GM21515 (cell line): Measurements from ENCODE around the gene SMAP2.
"Not testable (repeated sequence)": the region's sequence is repeated elsewhere in the genome, so short reads cannot be mapped to it uniquely, and the experiment has no call there.

Experiments used
- ATAC-seq: cut with Tn5 transposase; IDR thresholded peaks from one replicate; pipeline ENCODE4 v1.9.1; 2021; ENCODE audit not compliant: unreplicated experiment

The SMAP2 gene

DNA sequence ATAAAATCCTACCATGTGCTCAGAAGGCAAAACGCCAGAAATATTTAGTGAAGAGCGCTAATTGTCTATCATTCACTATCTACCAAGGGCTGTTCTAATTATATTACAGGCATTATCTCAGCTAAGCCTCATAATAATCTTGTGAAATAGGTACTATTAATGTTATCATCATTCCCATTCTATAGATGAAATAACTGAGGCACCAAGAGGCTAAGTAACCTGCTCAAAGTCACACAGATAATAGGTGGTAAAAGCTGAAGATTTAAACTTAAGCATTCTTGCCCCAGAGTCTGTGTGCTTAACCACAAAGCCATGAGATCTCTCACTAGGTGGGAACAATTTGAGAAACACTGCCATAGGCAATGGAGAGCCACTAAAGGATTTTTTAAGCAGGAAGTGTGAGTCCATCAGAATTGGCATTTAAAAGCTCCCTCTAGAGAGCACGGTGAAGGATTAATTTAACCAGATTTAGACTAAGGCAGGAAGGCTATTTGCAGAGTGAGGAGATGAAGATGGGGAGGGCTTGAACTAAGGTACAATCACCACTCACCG, 1.7 kb upstream of the SMAP2 start:
- no peak for ATAC-seq

DNA sequence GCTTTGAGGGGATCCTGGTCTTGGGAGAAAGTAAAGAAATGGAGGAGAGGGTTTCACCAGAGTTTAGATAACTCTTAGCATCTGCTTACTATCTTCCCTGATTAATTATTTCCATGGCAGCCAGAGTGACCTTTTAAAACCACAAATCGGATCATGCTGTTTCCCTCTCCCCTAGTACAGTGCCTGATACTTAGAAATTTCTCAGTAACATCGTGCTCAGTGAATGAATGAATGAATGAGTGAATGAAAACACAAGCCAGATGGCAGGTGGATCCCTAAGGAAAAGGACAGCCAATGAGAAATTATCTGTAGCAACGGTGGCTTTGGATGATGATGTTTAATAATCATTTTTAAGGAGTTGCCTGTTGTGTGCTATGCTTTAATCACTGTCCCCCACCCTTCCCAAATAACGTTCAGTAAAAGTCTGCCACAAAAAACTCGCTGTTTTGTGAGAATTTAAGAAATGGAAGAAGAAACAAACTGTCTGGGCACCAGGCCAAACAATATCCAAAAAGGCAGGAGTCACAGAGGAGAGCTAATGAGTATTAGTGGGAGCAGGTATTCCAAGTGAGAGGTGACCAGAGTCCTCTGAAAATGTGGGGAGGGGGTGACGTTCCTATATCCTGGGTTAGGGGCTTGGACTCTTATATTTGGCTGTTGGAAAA, 737 bp upstream of the SMAP2 start:
- ATAC-seq = no peak

DNA sequence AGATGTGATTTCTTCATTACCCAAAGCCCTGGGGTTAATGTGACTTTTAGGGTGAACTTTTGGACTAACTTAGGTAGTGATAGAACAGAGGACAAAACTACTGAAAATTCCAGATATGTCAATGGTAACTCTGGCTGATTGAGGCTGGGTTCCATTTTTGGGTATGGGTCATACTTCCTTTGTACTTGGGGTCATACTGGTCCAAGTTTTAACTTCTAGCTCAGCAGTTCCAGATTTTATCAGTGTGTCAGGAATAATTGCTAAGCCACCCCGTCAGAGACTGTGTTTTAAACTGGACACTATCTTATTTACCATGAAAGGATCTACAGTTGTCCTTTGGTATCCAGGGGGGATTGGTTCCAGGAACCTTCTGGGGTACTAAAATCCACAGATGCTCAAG, 4.0 kb downstream of the SMAP2 start:
- no peak for ATAC-seq

DNA sequence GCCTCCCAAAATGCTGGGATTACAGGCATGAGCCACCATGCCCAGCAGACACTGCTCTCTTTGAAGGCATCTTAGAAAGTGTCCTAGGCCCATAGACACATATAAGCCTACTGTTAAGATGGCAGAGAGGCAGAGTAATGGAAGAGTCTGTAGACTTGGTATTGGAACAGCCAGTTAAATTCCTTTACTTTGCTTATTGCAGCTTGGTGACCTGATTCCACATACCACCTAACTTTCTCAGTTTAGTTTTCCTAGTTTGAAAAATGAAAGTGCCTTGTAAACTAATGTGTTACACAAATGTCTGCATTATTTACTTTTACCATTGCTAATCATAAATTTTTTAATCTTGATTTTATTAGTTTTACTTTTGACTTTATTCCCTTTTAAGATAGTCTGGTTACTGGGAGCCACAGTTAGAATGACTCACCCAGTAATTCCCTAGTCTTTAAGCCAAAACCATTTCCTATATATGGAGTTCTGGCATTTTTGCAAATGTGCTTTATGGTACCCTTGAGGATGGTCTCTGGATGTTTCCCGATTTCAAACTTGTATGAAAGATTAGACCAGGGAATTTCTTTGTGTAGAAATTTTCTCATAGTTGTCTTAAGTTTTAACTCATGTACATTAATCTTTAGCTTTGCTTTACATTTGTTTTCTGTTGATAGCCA, 6.4 kb downstream of the SMAP2 start:
- ATAC-seq = no peak

DNA sequence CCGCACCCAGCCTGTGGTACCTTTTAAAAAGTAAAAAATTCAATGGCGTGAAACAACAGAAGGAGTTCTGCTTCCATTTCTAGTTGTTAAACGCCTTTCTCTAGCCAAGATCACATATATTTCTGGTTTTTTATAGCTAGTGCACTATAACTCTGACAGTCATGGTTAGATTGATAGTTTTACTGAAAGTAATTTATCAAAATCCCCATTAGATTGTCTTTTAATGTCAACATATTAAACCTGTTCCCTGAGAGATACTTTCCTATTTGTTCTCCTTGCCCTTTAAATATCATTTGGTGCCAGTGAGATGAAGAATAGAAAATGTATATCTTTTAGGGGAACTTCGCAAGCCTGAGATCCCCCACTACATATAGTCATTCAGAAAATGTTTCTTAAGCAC, 7.3 kb downstream of the SMAP2 start:
- no peak for ATAC-seq

DNA sequence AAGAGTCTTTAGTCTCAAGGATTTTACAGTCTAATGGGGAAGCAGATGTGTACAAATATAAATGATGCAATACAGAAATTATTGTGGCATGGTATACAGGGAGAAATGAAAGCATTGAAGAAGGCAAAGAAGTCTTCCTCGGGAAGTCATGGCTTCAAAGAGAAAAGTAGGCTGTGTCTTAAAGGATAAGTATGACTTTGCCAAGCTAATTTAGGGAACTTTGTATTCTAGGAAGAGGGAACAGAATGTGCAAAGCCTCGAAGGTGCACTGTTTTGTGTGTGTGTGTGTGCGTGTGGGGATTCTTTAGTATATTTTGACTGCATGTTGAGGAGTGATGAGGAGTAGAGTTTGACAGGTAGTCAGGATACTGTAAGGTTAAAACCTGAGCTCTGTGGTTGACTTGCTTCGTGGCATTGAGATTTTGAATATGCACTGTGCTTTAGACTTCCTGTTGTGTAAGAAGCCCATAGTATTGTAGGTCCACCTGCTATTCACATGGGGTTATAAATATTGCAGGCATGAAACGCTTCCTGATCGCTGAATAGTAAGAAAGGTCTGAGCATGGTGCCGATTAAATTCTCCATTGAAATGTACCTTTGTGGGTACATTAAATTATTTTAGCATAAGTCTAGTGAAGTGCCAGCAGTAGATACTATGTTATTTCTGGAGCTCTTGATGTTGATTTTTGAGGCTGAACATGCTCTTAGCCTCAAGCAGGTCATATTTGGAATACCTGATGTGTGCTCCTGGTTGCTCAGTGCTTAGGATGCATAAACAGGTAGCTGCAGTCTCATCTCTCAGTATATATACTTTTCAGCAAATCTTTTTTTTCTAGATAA, 8.0 kb downstream of the SMAP2 start:
- peak; percentile 28 for ATAC-seq

DNA sequence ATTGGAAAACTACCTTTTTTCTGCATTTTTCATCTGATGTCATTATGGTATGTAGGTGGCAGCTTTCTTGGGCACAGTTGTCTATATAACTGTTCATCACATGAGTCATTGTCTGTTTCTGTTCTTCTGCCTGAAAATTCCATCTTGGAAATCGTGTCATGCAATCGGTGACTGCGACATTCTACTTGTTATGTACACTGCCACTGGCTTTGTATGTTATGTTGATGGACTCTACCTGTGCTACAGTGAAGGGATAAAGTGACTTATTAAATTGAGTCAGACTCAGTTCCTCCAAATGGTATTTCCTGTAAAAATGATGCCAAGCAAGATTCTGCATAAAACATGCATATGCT, 8.6 kb downstream of the SMAP2 start:
- no peak for ATAC-seq

DNA sequence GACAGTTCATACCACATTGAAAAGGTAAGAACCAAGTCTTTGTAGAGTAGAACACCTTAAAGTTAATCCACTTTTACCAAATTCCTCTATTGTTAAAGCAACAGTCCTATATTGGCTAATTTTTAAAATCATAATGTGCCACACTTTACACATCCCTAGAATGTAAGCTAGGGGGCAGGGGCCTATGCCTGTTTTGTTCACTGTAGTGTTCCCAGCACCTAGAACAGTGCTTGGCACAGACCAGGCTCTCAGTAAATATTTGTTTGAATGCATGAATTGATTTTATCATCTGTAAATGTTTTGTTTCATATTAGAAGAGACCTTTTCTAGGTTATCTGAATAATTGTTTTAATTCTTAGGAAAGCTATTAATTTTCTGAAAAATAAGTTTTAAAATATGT, 9.1 kb downstream of the SMAP2 start:
- ATAC-seq = no peak

DNA sequence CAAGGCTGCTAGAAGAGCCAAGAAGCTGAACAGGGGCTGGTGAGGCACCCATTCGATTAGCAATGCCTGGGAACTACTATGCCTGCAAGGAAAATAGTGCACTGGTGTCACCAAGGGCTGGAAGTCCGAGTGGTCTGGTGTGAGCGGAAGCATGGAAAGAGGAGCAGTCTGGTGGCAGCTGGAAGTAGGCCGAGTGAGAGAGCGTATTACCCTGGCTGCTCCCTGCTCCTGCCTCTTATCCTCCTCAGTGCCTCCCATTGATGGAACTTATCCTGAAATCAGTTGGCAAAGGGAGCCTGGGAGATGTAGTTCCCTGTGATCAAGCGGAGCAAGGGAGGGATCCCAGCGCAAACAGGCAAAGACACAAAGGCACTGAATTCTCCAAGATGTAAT, 9.6 kb downstream of the SMAP2 start:
- no peak for ATAC-seq

DNA sequence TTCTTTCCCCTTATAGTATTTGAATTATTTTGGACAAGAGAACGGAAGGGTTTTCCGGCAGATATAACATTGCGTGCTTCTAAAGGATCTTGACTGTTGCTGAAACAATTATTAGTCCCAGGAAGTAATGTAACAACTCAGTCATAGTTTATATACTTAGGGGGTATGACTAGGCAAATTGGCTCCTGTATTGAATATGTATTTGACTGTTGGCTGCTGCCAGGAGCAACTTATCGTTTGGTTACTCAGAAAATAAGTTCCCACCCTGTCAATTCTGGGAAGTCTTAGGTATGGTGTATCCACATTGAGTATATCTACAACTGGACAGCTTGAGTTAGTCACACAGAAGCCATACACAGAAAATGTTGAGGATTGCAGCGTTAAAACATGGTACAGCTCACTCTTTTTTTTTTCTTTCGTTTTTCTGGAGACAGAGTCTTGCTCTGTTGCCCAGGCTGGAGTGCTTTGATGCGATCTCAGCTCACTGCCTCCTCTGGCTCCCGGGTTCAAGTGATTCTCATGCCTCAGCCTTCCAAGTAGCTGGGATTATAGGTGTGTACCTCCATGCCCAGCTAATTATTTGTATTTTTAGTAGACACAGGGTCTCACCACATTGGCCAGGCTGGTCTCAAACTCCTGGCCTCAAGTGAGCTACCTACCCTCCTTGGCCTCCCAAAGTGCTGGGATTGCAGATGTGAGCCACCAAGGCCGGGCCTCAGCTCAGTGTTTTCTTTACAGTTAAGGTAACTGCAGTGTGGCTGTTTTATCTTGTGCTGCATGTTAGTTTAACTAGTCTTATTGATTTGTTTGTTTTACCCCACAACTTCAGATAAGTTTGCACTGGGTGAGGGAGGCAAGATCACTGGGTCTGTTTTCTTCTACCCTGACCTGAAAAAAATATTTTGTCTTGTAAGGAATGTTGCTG, 10.2 kb downstream of the SMAP2 start:
- ATAC-seq = no peak

DNA sequence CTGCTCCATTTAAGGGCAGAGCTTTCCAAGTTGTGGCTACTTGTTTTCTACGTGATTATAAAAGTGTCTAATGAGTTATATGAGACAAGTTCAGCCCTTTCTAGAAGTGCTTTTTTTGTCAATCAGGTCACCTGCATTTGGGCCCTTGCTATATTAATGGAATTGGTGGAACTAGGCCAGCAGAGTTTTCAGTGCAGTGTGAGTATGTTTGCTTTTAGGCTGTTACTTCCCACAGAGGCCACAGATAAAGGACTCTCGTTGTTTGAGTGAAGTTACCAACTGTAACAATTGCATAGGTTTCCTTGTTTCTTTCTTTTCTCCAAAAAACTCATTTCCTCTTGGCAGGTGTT, 10.9 kb downstream of the SMAP2 start:
- no peak for ATAC-seq

DNA sequence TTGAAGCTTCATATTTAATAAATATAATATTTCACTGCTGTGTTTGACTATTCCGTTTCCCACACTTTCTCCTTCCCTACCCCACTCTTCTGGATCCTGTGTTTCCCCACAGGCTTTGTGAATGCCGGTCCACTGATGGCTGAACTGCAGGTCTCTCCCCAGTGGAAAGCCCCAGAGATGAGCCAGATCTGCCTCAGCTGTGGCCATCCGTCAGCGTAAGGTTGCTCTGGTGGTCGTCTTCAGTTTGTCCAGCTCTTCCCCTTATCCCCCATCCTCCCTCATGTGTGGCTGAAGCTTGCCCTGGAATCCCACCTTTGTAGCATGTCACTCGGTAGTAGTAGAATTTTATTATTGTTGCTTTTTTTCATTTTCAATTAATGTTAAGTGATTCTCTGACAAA, 11.4 kb downstream of the SMAP2 start:
- no peak for ATAC-seq

DNA sequence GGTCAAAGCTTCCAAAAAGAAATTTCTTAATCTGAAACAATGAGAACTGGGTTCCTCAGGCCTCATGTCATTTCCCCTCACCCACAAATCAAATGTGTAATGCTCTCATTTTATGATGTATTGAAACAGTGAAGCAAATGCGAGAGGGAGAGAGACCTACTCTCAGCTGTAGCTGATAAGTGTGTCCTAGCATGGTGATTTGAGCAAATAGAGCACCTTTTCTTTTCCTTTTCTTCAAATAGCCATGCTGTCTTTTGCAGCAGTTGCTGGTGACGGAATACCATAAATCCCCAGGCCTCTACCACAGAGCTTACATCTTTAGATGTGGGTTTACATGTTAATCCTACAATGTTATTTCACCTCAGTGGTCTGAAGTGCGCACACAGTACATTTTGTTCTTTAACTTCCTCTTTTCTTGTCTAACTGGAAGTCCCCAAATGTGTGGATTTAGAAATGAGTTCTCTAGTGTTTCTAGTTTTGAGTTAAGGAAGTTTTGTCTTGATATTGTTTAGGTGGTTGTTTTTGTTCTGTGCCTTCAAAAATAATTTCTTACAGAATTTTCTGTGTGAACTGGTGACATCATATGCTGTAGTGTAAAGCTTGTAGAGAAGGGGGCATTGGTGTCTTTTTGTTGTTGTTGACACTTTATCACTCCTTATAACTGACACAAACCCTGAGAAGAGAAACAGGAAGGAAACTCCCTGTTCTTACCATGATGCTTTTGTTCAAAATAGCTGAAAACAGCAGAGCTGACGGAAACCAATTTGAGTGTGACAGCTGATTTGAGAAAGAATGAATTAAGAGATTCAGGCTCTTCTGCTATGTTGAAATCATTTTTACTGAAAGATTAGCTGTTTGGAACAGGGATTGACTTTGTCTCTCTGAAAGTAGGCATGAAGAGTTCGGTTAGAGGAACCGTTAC, 12.2 kb downstream of the SMAP2 start:
- peak; percentile 51 for ATAC-seq

DNA sequence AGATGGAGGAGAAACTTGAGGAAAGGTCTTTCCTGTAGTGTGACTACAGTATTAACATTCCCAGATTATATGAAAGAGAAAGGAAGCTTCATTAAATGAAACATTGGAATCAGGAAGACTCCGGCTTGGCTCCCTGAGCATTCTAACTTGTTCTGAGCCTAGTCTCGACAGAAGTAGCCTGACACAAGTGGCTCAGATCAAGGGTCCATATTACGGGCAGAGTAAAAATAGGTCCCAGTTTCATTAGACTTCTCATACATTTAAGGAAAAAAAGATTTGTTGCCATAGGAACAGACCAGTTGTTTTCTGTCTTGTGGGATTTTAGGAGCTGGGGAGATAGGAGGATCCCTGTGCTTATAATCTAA, 12.8 kb downstream of the SMAP2 start:
- ATAC-seq = no peak

DNA sequence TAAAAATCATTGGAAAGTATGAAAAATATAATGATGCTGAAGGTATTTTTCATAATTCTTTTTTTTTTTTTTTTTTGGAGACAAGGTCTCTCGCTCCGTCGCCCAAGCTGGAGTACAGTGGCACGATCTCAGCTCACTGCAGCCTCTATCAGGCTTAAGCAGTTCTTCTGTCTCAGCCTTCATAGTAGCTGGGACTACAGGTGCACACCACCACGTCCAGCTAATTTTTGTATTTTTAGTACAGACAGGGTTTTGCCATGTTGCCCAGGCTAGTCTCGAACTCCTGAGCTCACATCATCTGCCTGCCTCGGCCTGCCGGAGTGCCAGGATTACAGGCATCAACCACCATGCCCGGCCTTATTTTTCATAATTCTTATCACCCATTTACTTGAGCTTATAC, 13.3 kb downstream of the SMAP2 start:
- no peak for ATAC-seq

DNA sequence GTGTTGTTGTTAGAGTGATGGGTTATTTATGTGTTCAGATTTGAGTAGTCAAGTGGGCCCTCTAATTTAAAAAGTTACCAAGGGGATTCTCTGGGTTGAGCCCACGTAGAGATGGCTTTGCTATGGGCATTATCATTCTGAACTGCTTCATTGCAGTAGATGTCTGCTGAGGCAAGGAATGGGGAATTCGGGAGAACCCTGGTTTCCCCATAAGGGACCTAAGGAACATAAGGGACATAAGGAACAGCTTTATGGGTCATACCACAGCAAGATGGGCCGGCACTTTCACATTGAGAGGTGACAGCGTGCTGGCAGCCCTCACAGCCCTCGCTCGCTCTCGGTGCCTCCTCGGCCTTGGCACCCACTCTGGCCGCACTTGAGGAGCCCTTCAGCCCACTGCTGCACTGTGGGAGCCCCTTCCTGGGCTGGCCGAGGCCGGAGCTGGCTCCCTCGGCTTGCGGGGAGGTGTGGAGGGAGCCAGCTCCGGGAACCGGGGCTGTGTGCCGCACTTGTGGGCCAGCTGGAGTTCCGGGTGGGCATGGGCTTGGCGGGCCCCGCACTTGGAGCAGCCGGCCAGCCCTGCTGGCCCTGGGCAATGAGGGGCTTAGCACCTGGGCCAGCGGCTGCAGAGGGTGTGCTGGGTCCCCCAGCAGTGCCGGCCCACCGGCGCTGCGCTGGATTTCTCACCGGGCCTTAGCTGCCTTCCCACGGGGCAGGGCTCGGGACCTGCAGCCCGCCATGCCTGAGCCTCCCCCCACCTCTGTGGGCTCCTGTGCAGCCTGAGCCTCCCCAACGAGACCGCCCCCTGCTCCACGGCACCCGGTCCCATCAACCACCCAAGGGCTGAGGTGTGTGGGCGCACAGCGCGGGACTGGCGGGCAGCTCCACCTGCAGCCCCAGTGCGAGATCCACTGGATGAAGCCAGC, 14.1 kb downstream of the SMAP2 start:
- not testable (repeated sequence) for ATAC-seq

DNA sequence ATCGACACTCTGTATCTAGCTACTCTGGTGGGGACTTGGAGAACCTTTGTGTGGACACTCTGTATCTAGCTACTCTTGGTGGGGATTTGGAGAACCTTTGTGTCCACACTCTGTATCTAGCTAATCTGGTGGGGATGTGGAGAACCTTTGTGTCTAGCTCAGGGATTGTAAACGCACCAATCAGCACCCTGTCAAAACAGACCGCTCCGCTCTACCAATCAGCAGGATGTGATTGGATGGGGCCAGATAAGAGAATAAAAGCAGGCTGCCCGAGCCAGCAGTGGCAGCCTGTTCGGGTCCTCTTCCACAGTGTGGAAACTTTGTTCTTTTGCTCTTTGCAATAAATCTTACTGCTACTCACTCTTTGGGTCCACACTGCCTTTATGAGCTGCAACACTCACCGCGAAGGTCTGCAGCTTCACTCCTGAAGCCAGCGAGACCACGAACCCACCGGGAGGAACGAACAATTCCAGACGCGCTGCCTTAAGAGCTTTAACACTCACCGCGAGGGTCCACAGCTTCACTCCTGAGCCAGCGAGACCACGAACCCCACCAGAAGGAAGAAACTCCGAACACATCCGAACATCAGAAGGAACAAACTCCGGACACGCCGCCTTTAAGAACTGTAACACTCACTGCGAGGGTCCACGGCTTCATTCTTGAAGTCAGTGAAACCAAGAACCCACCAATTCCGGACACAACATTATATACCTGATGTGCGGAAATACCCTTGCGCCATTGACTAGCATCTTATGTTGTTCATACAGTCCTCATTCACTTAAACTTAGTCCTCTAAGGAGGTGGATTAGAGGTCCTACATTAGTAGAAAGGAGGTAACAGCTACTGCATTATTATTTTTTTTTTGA, 15.2 kb downstream of the SMAP2 start:
- not testable (repeated sequence) for ATAC-seq

DNA sequence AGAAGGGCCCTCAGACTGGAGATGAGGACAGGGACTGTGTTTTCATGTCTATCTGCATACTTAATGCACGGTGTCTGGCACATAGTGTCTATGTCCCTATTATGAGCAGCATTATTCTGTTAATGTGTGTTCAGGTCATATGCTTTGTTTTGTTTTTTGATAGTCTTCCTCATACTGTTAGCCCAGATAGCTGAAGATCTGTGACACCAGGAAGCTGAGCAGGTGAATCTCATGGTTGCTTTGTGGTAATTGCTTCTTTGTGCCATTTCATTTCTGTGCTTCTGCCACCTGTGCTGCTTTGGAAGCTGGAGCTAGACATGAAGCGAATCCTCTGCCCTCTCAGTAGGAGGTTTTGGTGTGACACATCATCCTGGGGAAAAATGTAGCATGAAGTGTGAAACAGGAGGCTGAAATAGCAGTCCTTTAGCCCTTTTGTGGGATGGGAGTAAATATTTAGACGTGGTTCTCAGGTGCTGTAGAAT, 15.8 kb downstream of the SMAP2 start:
- ATAC-seq = no peak
